ENCODE data around the gene TBC1D5. TPM values are rescaled to one million over a fixed set of nuclear protein-coding genes. Genes with fewer than 3 reads are reported as not detected.

Gene TBC1D5
- total RNA-seq, 1 experiment from 2014 or later = 36.4 TPM

- intact Hi-C loops (cut with micrococcal nuclease; ENCODE audit: unreplicated experiment) = no loop called here
Observed at GRCh38 chr3:17589888-17590287, 152.5 kb downstream of the TBC1D5 start.

GRCh38 chr3:17588422-17588821 lies 154.0 kb downstream of the TBC1D5 start:
- Histone ChIP-seq H3K4me3 (ENCODE audit: low read depth, low read length) (no peak overlapping the region), H3K4me1 (peaks cover 3% of the 10 kb centered on the region; the same call in 1 of the 2 replicates), H3K9me3 (no peaks in the 10 kb centered on the region), H3K27me3 (replicated peaks; ENCODE audit: control insufficient read depth, insufficient read depth, low read length) (no peaks in the 10 kb centered on the region), H3K36me3 (ENCODE audit: control insufficient read depth, insufficient read depth, low read length) (no peaks in the 10 kb centered on the region)
- BruUV-seq (replicated peaks) = no TSS peak
- Mint-ChIP-seq H3K27me3 (ENCODE audit: insufficient read depth, unreplicated experiment) (no peaks in the 10 kb centered on the region), H3K36me3 (ENCODE audit: insufficient read depth, unreplicated experiment) (no peaks in the 10 kb centered on the region), H3K4me3 (ENCODE audit: unreplicated experiment) (no peak overlapping the region), H3K9me3 (ENCODE audit: unreplicated experiment) (peaks cover 14% of the 10 kb centered on the region), H3K27ac (ENCODE audit: unreplicated experiment) (no peak overlapping the region), H3K4me1 (ENCODE audit: low read depth, unreplicated experiment) (no peaks in the 10 kb centered on the region)
- ChIA-PET POLR2A (no interaction called here), CTCF (no interaction called here)
- DNase-seq = no peak
- intact Hi-C loops (cut with micrococcal nuclease; ENCODE audit: unreplicated experiment) = no loop called here
- no peak for TF ChIP-seq CTCF (IDR thresholded peaks at IDR 0.05; ENCODE audit: insufficient read depth in 1 of 2, low read depth in 1 of 2, low read length in 1 of 2, severe bottlenecking in 1 of 2, unreplicated experiment in 1 of 2)

More at GRCh38 chr3:17589888-17590287, 152.5 kb downstream of the TBC1D5 start:
- TF ChIP-seq CTCF (IDR thresholded peaks at IDR 0.05; ENCODE audit: insufficient read depth in 1 of 2, low read depth in 1 of 2, low read length in 1 of 2, severe bottlenecking in 1 of 2, unreplicated experiment in 1 of 2) = no peak
- H3K36me3 Mint-ChIP-seq (ENCODE audit: insufficient read depth, unreplicated experiment) = no peaks in the 10 kb centered on the region
- ChIA-PET POLR2A (no interaction called here), CTCF (no interaction called here)
- Histone ChIP-seq H3K27me3 (replicated peaks; ENCODE audit: control insufficient read depth, insufficient read depth, low read length) (no peaks in the 10 kb centered on the region), H3K4me1 (peaks cover 3% of the 10 kb centered on the region; the same call in 1 of the 2 replicates), H3K36me3 (ENCODE audit: control insufficient read depth, insufficient read depth, low read length) (no peaks in the 10 kb centered on the region), H3K4me3 (ENCODE audit: low read depth, low read length) (no peak overlapping the region), H3K9me3 (no peaks in the 10 kb centered on the region)
- no TSS peak for BruUV-seq (replicated peaks)
- H3K4me3 Mint-ChIP-seq (ENCODE audit: unreplicated experiment) = no peak overlapping the region
- no peak overlapping the region for H3K27ac Mint-ChIP-seq (ENCODE audit: unreplicated experiment)
- no peak for DNase-seq
- H3K27me3 Mint-ChIP-seq (ENCODE audit: insufficient read depth, unreplicated experiment) = no peaks in the 10 kb centered on the region
- H3K4me1 Mint-ChIP-seq (ENCODE audit: low read depth, unreplicated experiment) = no peaks in the 10 kb centered on the region
- H3K9me3 Mint-ChIP-seq (ENCODE audit: unreplicated experiment) = peaks cover 14% of the 10 kb centered on the region

- no peak for TF ChIP-seq CTCF (IDR thresholded peaks at IDR 0.05; ENCODE audit: insufficient read depth in 1 of 2, low read depth in 1 of 2, low read length in 1 of 2, severe bottlenecking in 1 of 2, unreplicated experiment in 1 of 2)
- CTCF ChIA-PET = no interaction called here
Observed at GRCh38 chr3:17585394-17586325, 156.8 kb downstream of the TBC1D5 start.

More at GRCh38 chr3:17585394-17586325, 156.8 kb downstream of the TBC1D5 start:
- Mint-ChIP-seq H3K9me3 (ENCODE audit: unreplicated experiment) (peaks cover 14% of the 10 kb centered on the region), H3K27ac (ENCODE audit: unreplicated experiment) (no peak overlapping the region), H3K4me1 (ENCODE audit: low read depth, unreplicated experiment) (no peaks in the 10 kb centered on the region), H3K36me3 (ENCODE audit: insufficient read depth, unreplicated experiment) (no peaks in the 10 kb centered on the region), H3K4me3 (ENCODE audit: unreplicated experiment) (no peak overlapping the region), H3K27me3 (ENCODE audit: insufficient read depth, unreplicated experiment) (no peaks in the 10 kb centered on the region)
- POLR2A ChIA-PET = no interaction called here
- Histone ChIP-seq H3K27me3 (replicated peaks; ENCODE audit: control insufficient read depth, insufficient read depth, low read length) (no peaks in the 10 kb centered on the region), H3K4me1 (peaks cover 3% of the 10 kb centered on the region; the same call in 1 of the 2 replicates), H3K36me3 (ENCODE audit: control insufficient read depth, insufficient read depth, low read length) (no peaks in the 10 kb centered on the region), H3K4me3 (ENCODE audit: low read depth, low read length) (no peak overlapping the region), H3K9me3 (no peaks in the 10 kb centered on the region)
- no peak for DNase-seq
- BruUV-seq (replicated peaks) = no TSS peak
- intact Hi-C loops (cut with micrococcal nuclease; ENCODE audit: unreplicated experiment) = no loop called here
